GM19455 (cell line): ENCODE results near the gene LINGO1.

ENCODE experiments used
- ATAC-seq: cut with Tn5 transposase; IDR thresholded peaks from one replicate; pipeline ENCODE4 v1.9.1; 2021; ENCODE audit not compliant: unreplicated experiment

Gene LINGO1

GRCh38 chr15:77632534-77633133 lies at the start of gene LINGO1:
Gene LINGO1, minus strand, starts transcription at chr15:77632912. Its CDS starts 597 bp downstream, at chr15:77632315.
- ATAC-seq, result no peak

GRCh38 chr15:77681362-77681761 lies 48.6 kb upstream of the LINGO1 start:
- ATAC-seq, result no peak

GRCh38 chr15:77676569-77677375 lies 44.1 kb upstream of the LINGO1 start:
- no peak for ATAC-seq

- no peak for ATAC-seq
Measured at GRCh38 chr15:77675806-77676415, 43.2 kb upstream of the LINGO1 start.

GRCh38 chr15:77674327-77674726 lies 41.6 kb upstream of the LINGO1 start:
- no peak for ATAC-seq

GRCh38 chr15:77673866-77674265 lies 41.2 kb upstream of the LINGO1 start:
- ATAC-seq, result no peak

GRCh38 chr15:77672135-77672534 lies 39.4 kb upstream of the LINGO1 start:
- ATAC-seq, result no peak

GRCh38 chr15:77671362-77672056 lies 38.8 kb upstream of the LINGO1 start:
- ATAC-seq, result no peak

GRCh38 chr15:77670558-77671361 lies 38.0 kb upstream of the LINGO1 start:
- no peak for ATAC-seq

- ATAC-seq, result no peak
Measured at GRCh38 chr15:77669896-77670295, 37.2 kb upstream of the LINGO1 start.

GRCh38 chr15:77667338-77668234 lies 34.9 kb upstream of the LINGO1 start:
- no peak for ATAC-seq

- ATAC-seq, result no peak
Measured at GRCh38 chr15:77666296-77666660, 33.6 kb upstream of the LINGO1 start.

- no peak for ATAC-seq
Measured at GRCh38 chr15:77665530-77666295, 33.0 kb upstream of the LINGO1 start.

GRCh38 chr15:77664428-77664827 lies 31.7 kb upstream of the LINGO1 start:
- no peak for ATAC-seq

GRCh38 chr15:77663256-77663655 lies 30.5 kb upstream of the LINGO1 start:
- no peak for ATAC-seq

- ATAC-seq, result no peak
Measured at GRCh38 chr15:77659350-77660321, 26.9 kb upstream of the LINGO1 start.

- no peak for ATAC-seq
Measured at GRCh38 chr15:77658304-77658703, 25.6 kb upstream of the LINGO1 start.
